Measurements from ENCODE around the gene IQCK.

GRCh38 chr16:19850131-19850817, 132.2 kb downstream of the IQCK start:
- TF ChIP-seq POLR2A (IDR thresholded peaks at IDR 0.05): no peak
- TF ChIP-seq CTCF (IDR thresholded peaks at IDR 0.05): no peak

Data from right lobe of liver (tissue), 4 donors.